ENCODE measurements around the gene TAS2R7.

DNA sequence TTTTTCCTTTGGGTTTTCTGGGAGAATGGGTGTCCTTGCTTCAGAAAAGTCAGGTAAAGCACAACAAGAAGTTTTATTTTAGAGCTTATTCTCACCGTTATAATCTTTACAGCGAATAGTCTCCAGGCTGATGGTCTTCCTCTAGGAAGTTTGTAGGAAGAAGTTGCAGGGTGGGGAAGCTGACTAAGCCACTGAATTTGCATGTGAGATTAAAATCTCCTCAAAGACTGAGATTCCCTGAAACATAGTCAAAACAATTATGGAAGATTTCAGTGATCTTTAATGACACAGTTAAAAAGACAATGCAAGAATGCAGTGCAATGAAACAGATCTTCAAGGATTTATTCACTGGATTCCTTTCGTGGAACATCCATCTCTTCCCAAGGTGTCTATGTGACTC, 22.5 kb upstream of the TAS2R7 start:
- TF ChIP-seq, protein P1, sequence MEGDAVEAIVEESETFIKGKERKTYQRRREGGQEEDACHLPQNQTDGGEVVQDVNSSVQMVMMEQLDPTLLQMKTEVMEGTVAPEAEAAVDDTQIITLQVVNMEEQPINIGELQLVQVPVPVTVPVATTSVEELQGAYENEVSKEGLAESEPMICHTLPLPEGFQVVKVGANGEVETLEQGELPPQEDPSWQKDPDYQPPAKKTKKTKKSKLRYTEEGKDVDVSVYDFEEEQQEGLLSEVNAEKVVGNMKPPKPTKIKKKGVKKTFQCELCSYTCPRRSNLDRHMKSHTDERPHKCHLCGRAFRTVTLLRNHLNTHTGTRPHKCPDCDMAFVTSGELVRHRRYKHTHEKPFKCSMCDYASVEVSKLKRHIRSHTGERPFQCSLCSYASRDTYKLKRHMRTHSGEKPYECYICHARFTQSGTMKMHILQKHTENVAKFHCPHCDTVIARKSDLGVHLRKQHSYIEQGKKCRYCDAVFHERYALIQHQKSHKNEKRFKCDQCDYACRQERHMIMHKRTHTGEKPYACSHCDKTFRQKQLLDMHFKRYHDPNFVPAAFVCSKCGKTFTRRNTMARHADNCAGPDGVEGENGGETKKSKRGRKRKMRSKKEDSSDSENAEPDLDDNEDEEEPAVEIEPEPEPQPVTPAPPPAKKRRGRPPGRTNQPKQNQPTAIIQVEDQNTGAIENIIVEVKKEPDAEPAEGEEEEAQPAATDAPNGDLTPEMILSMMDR (IDR thresholded peaks at IDR 0.05), result no peak
- TF ChIP-seq POLR2A (IDR thresholded peaks at IDR 0.05), result no peak

All from thyroid gland (tissue), 4 donors.